ENCODE results near the gene RBM19. TPM values are rescaled to one million over a fixed set of nuclear protein-coding genes. Genes with fewer than 3 reads are reported as not detected.

The RBM19 gene
- total RNA-seq, 1 donor from 2014 or later, result 31.1 TPM

- Mint-ChIP-seq H3K4me1 (ENCODE audit: unreplicated experiment) (no peaks in the 10 kb centered on the region), H3K27ac (ENCODE audit: unreplicated experiment) (no peak overlapping the region), H3K4me3 (ENCODE audit: unreplicated experiment) (no peak overlapping the region), H3K9me3 (ENCODE audit: unreplicated experiment) (no peaks in the 10 kb centered on the region), H3K27me3 (ENCODE audit: unreplicated experiment) (no peaks in the 10 kb centered on the region), H3K36me3 (ENCODE audit: unreplicated experiment) (peaks cover 32% of the 10 kb centered on the region)
- DNase-seq (ENCODE audit: extremely low spot score, unreplicated experiment), result no peak
- TF ChIP-seq, protein P1, sequence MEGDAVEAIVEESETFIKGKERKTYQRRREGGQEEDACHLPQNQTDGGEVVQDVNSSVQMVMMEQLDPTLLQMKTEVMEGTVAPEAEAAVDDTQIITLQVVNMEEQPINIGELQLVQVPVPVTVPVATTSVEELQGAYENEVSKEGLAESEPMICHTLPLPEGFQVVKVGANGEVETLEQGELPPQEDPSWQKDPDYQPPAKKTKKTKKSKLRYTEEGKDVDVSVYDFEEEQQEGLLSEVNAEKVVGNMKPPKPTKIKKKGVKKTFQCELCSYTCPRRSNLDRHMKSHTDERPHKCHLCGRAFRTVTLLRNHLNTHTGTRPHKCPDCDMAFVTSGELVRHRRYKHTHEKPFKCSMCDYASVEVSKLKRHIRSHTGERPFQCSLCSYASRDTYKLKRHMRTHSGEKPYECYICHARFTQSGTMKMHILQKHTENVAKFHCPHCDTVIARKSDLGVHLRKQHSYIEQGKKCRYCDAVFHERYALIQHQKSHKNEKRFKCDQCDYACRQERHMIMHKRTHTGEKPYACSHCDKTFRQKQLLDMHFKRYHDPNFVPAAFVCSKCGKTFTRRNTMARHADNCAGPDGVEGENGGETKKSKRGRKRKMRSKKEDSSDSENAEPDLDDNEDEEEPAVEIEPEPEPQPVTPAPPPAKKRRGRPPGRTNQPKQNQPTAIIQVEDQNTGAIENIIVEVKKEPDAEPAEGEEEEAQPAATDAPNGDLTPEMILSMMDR (IDR thresholded peaks at IDR 0.05), result no peak
Measured at GRCh38 chr12:113954547-113954946, 11.6 kb downstream of the RBM19 start.

DNA sequence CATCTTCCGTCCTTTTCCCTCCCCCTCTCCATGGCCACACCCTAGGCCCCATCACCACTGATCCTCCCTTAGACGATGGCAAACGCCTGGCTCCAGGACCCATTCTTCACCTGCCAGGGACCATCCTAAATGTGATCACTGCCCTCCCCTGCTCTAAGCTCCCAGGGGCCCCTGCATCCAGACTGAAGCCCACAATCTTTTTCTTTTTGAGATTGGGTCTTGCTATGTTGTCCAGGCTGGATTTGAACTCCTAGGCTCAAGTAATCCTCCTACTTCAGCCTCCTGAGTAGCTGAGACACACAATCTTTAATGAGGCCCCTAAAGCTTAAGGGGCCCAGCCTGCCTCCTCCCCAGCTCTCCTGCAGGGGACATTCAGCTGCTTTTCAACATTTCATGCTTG is 15.3 kb downstream of the RBM19 start:
- TF ChIP-seq, protein P1 (IDR thresholded peaks at IDR 0.05), result no peak
- Mint-ChIP-seq H3K27ac (ENCODE audit: unreplicated experiment) (no peak overlapping the region), H3K4me1 (ENCODE audit: unreplicated experiment) (no peaks in the 10 kb centered on the region)

DNA sequence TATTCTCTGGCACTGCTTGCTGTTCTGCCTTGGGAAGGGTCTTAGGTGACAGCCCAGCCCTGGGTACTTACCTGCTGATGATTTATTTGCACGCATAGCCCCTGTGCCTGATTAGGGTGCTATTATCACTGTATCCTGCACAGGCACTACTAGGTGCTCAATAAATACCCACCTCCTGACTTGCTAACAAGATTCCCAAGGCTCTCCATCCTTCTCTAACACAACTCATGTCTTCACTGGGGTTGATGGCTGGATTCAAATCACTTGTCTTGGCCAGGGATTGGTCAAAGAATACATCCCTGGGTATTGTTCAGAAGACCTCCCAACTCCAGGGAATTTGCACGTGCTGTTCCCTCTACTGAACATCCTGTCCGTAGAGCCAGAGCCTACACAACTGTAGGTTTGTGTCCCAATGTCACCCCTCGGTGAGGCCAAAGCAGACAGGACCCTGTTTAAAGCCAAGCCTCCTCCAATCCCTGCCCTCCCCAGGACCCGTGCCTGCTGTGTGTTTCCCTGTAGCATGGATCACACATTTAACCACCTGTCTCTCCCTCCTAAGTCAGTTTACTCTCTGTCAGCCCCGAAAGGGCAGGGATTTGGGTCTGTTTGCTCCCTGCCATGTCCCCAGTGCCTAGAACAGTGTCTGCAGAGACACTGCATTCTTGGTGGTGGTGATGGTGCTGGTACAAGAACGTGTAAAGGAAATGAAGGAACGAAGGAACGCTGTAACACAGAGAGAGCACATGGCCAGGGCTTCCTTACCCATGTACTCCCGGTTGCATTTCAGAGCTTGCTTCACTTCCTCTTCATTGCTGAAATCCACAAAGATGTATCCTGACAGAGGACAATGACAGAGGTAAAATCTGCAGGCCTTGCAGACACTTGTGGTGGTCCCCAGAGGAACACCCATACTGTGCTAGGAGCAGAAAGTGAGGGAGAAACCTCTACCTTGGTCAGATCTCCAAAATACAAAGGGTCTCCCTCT is 16.5 kb downstream of the RBM19 start:
- H3K27ac Mint-ChIP-seq (ENCODE audit: unreplicated experiment), result no peak overlapping the region
- no peaks in the 10 kb centered on the region for H3K4me1 Mint-ChIP-seq (ENCODE audit: unreplicated experiment)
- no peaks in the 10 kb centered on the region for H3K27me3 Mint-ChIP-seq (ENCODE audit: unreplicated experiment)
- H3K36me3 Mint-ChIP-seq (ENCODE audit: unreplicated experiment), result peaks cover 29% of the 10 kb centered on the region
- no peak overlapping the region for H3K4me3 Mint-ChIP-seq (ENCODE audit: unreplicated experiment)
- no peak for DNase-seq (ENCODE audit: extremely low spot score, unreplicated experiment)
- TF ChIP-seq, protein P1 (IDR thresholded peaks at IDR 0.05), result no peak
- H3K9me3 Mint-ChIP-seq (ENCODE audit: unreplicated experiment), result no peaks in the 10 kb centered on the region

More for the DNA sequence above, 15.3 kb downstream of the RBM19 start:
- no peak for DNase-seq (ENCODE audit: extremely low spot score, unreplicated experiment)
- H3K27me3 Mint-ChIP-seq (ENCODE audit: unreplicated experiment), result no peaks in the 10 kb centered on the region
- no peaks in the 10 kb centered on the region for H3K9me3 Mint-ChIP-seq (ENCODE audit: unreplicated experiment)
- H3K36me3 Mint-ChIP-seq (ENCODE audit: unreplicated experiment), result peaks cover 28% of the 10 kb centered on the region
- no peak overlapping the region for H3K4me3 Mint-ChIP-seq (ENCODE audit: unreplicated experiment)

DNA sequence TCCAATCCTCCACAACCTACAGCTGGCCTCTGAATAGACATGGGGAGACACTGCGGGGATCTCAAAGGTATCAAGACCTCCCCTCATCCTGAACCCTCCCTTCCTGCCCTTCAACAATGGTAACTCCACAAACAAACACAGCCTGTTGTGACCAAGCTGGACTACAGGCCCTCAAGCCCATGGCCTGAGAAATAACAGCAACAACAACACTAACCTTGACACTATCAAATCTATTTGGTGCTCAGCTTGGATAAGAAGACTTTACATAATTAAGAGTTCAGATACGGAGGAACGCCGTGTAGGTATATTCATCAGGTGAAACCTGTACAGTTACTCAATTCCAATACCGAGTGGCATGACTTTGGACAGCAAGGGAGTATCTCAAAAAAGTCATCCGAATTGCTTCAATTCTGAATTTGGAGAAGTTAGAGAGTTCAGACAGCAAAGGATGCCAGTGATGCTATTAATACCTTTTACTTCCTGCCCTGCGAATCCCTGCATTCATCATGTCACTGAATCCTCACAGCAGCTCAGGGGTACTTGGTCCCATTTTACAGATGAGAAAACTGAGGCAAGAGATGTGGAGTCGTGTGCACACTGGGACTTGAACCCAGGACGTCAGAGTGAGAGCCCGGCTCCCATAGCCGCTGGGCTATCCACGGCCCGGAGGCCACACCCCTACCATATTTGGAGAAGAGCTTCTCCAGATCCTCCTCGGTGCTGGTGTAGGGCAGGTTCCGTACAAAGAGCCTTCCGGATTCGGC is 17.8 kb downstream of the RBM19 start:
- no peaks in the 10 kb centered on the region for H3K27me3 Mint-ChIP-seq (ENCODE audit: unreplicated experiment)

More for the DNA sequence above, 17.8 kb downstream of the RBM19 start:
- TF ChIP-seq, protein P1 (IDR thresholded peaks at IDR 0.05), result no peak
- no peak for DNase-seq (ENCODE audit: extremely low spot score, unreplicated experiment)
- Mint-ChIP-seq H3K9me3 (ENCODE audit: unreplicated experiment) (no peaks in the 10 kb centered on the region), H3K4me3 (ENCODE audit: unreplicated experiment) (no peak overlapping the region), H3K4me1 (ENCODE audit: unreplicated experiment) (no peaks in the 10 kb centered on the region), H3K36me3 (ENCODE audit: unreplicated experiment) (peaks cover 21% of the 10 kb centered on the region), H3K27ac (ENCODE audit: unreplicated experiment) (no peak overlapping the region)

Data from osteocyte (in vitro differentiated cells).